Measurements from ENCODE around the gene HOXA10. TPM values are rescaled to one million over a fixed set of nuclear protein-coding genes. Genes with fewer than 3 reads are reported as not detected.

The HOXA10 gene
- total RNA-seq, 1 experiment from 2014 or later = not detected

DNA sequence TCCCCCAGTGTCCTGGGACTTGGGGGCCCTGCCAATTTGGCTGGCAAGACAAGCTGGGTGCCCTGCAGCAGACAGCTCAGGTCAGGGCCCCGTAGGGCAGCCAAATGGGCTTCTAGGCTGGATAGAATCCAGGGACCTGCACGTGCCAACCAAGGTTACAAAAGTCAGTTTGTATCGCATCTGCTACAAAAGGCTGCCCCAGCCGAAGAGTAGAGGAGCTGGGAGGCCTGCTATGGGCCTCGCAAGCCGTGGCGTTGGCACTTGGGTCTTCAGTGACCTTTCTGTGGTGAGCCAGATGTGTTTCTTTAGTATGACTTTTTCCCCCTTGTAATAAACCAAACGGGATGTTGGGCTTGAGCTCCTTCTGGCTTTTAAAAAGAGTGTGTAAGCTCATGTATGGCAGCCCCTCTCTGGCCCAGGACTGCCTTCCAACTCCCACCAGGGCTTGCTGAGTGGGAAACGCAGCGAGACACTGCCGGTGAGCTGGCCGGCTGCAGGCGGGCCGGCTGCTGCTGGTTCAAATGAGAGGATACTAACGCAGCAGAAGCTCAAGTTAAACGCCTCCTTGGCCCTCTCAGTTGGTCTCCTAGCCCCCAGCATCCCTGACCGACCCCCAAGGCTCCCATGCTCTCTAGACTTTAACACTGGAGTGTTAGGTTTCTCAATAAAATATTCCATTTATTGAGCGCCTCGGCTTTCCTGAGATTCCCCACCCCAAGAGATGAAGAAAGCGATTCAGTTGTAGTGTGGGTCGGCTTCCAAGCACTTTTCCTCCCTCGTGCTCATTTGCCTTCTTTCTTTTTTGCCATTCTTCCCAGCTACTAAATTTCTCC is 3.1 kb upstream of the HOXA10 start:
- Histone ChIP-seq H3K4me1 (ENCODE audit: insufficient read depth, low read length, poor library complexity, severe bottlenecking) (peaks cover 7% of the 10 kb centered on the region), H3K27me3 (replicated peaks; ENCODE audit: insufficient read depth, low read depth, low read length, poor library complexity) (peaks cover 95% of the 10 kb centered on the region), H3K4me3 (ENCODE audit: low read depth, low read length, poor library complexity, severe bottlenecking) (no peak overlapping the region), H3K27ac (ENCODE audit: low read depth, low read length, poor library complexity, severe bottlenecking) (no peak overlapping the region), H3K36me3 (ENCODE audit: insufficient read depth, low read length, poor library complexity, severe bottlenecking) (no peaks in the 10 kb centered on the region), H3K9me3 (ENCODE audit: low read depth, low read length, poor library complexity, severe bottlenecking) (no peaks in the 10 kb centered on the region)
- ChIA-PET CTCF (no interaction called here), POLR2A (ENCODE audit: low non-redundant PET) (no interaction called here)
- TF ChIP-seq, protein P1, sequence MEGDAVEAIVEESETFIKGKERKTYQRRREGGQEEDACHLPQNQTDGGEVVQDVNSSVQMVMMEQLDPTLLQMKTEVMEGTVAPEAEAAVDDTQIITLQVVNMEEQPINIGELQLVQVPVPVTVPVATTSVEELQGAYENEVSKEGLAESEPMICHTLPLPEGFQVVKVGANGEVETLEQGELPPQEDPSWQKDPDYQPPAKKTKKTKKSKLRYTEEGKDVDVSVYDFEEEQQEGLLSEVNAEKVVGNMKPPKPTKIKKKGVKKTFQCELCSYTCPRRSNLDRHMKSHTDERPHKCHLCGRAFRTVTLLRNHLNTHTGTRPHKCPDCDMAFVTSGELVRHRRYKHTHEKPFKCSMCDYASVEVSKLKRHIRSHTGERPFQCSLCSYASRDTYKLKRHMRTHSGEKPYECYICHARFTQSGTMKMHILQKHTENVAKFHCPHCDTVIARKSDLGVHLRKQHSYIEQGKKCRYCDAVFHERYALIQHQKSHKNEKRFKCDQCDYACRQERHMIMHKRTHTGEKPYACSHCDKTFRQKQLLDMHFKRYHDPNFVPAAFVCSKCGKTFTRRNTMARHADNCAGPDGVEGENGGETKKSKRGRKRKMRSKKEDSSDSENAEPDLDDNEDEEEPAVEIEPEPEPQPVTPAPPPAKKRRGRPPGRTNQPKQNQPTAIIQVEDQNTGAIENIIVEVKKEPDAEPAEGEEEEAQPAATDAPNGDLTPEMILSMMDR (conservative IDR thresholded peaks at IDR 0.05; ENCODE audit: low read depth, low read length) = no peak
- no peak for TF ChIP-seq EZH2 (IDR thresholded peaks at IDR 0.05; ENCODE audit: borderline replicate concordance, low read depth, low read length, poor library complexity, severe bottlenecking)
- no peak for DNase-seq (ENCODE audit: low spot score)
- intact Hi-C loops (cut with micrococcal nuclease; ENCODE audit: unreplicated experiment) = no loop called here
- BruUV-seq (replicated peaks) = no TSS peak

DNA sequence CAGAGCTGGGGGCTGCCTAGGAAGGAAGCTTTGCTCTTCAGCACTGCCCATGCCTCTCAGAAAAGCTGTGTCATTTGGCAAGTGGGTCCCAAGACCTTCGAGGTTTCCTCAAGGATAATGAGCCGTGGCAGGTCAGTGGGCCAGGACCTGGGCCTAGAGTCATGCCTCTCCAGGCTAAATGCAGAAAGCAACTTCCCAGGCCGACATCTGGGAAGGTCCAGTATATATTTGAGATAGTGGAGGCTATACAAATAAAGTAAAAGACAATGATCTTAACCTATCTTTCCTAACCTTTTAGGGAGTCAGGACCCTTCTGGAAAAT is 2.4 kb upstream of the HOXA10 start:
- no TSS peak for BruUV-seq (replicated peaks)
- H3K9me3 ChIP-seq (ENCODE audit: low read depth, low read length, poor library complexity, severe bottlenecking) = no peaks in the 10 kb centered on the region
- ChIA-PET CTCF (interaction anchor here (0.6 kb wide), 1 partner anchor 11 kb away, joined by 3 read pairs; no protein-coding TSS in a partner anchor), POLR2A (ENCODE audit: low non-redundant PET) (no interaction called here)
- no peak for TF ChIP-seq EZH2 (IDR thresholded peaks at IDR 0.05; ENCODE audit: borderline replicate concordance, low read depth, low read length, poor library complexity, severe bottlenecking)
- TF ChIP-seq, protein P1 (conservative IDR thresholded peaks at IDR 0.05; ENCODE audit: low read depth, low read length) = no peak
- no peaks in the 10 kb centered on the region for H3K36me3 ChIP-seq (ENCODE audit: insufficient read depth, low read length, poor library complexity, severe bottlenecking)
- no peak overlapping the region for H3K27ac ChIP-seq (ENCODE audit: low read depth, low read length, poor library complexity, severe bottlenecking)
- intact Hi-C loops (cut with micrococcal nuclease; ENCODE audit: unreplicated experiment) = no loop called here
- DNase-seq (ENCODE audit: low spot score) = no peak
- peaks cover 7% of the 10 kb centered on the region for H3K4me1 ChIP-seq (ENCODE audit: insufficient read depth, low read length, poor library complexity, severe bottlenecking)
- H3K4me3 ChIP-seq (ENCODE audit: low read depth, low read length, poor library complexity, severe bottlenecking) = no peak overlapping the region
- H3K27me3 ChIP-seq (replicated peaks; ENCODE audit: insufficient read depth, low read depth, low read length, poor library complexity) = peaks cover 95% of the 10 kb centered on the region

DNA sequence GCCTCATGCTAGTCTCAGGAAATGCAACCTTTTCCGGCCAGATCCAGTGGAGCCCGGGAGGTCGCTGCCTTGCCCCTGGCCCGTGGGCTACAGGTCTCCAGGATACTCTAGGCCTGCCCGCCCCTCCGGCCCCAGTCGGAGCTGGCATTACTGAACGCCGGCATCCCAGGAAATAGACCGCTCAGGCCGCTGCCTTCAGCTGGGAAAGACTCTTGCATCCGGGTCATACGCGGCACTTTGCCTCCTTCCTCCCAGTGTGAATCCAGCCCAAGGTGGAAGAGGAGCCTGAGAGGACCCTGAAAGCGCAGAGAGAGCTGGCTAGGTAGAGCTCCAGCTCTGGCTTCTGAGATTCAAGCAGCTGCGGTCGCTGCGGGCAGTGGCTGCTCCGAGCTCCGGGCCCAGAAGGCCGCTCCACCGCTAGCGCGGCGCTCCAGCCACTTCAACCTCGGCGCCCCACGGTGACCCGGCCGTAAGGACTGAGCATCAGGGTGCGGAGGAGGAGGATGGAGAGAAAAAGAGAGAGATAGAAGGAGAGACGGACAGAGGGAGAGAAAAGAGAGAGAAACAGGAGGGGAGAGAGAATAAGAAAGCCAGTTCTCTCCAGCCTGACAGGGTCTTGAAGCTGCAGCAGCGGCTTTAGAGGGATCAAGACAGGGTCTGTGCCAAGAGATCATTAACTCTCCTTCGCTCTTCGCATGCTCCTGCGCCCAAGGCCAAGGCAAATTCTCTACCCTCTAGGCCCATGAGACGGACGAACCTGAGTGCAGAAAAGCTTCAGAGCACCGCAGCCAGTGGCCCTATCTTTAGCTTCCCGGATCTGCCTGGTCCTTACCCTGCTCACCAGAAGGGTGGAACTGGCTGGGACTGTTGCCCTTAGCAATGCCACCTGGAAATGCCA is 1.8 kb upstream of the HOXA10 start:
- DNase-seq (ENCODE audit: low spot score) = no peak
- H3K9me3 ChIP-seq (ENCODE audit: low read depth, low read length, poor library complexity, severe bottlenecking) = no peaks in the 10 kb centered on the region
- ChIA-PET POLR2A (ENCODE audit: low non-redundant PET) (no interaction called here), CTCF (interaction anchor here (0.6 kb wide), 1 partner anchor 11 kb away, joined by 3 read pairs; no protein-coding TSS in a partner anchor)
- peaks cover 7% of the 10 kb centered on the region for H3K4me1 ChIP-seq (ENCODE audit: insufficient read depth, low read length, poor library complexity, severe bottlenecking)
- H3K27me3 ChIP-seq (replicated peaks; ENCODE audit: insufficient read depth, low read depth, low read length, poor library complexity) = peaks cover 96% of the 10 kb centered on the region
- no peak overlapping the region for H3K27ac ChIP-seq (ENCODE audit: low read depth, low read length, poor library complexity, severe bottlenecking)
- intact Hi-C loops (cut with micrococcal nuclease; ENCODE audit: unreplicated experiment) = no loop called here
- H3K36me3 ChIP-seq (ENCODE audit: insufficient read depth, low read length, poor library complexity, severe bottlenecking) = no peaks in the 10 kb centered on the region
- no TSS peak for BruUV-seq (replicated peaks)
- TF ChIP-seq, protein P1 (conservative IDR thresholded peaks at IDR 0.05; ENCODE audit: low read depth, low read length) = no peak
- no peak for TF ChIP-seq EZH2 (IDR thresholded peaks at IDR 0.05; ENCODE audit: borderline replicate concordance, low read depth, low read length, poor library complexity, severe bottlenecking)
- no peak overlapping the region for H3K4me3 ChIP-seq (ENCODE audit: low read depth, low read length, poor library complexity, severe bottlenecking)
